PC-9 (cell line): ENCODE measurements around the gene CACNA1I. TPM values are rescaled to one million over a fixed set of nuclear protein-coding genes. Genes with fewer than 3 reads are reported as not detected.

ENCODE experiments used
- BruUV-seq: library from RNA; stranded (reverse); fragments of 400-500 nt; replicated peaks from 2 replicates; lab custom pipeline; 2021; lab: Mats Ljungman, UMichigan
- CTCF ChIA-PET: fragments of 300-600 bp; sonication (Branson Sonifier 250); formaldehyde crosslinking; loops from one replicate; lab custom pipeline; 2022; ENCODE audit warnings: antibody characterized with exemption; lab: Charles Lee
- POLR2A ChIA-PET: fragments of 300-600 bp; sonication (Branson Sonifier 250); formaldehyde crosslinking; loops from one replicate; lab custom pipeline; 2022; ENCODE audit warnings: antibody characterized with exemption; ENCODE audit not compliant: unreplicated experiment; lab: Charles Lee
- DNase-seq, 2 experiments: peaks; one replicate each; pipeline versions ENCODE4 v3.0.0 to v3.0.0-alpha.2; 2015 to 2022; ENCODE audit warnings: mixed read lengths in 1 of 2
- H2AFZ ChIP-seq: fragments of 200-600 bp; sonication (generic); 2 replicates; pipeline ENCODE4 v1.8.1; 2017; ENCODE audit warnings: antibody characterized with exemption
- H3F3A ChIP-seq: fragments of 200-600 bp; sonication (generic); 2 replicates; pipeline ENCODE4 v1.8.1; 2017; ENCODE audit warnings: antibody characterized with exemption, mild to moderate bottlenecking, low read depth; ENCODE audit not compliant: insufficient read depth
- H3K27ac ChIP-seq: fragments of 200-600 bp; sonication (generic); 2 replicates; pipeline ENCODE4 v1.6.1; 2016; ENCODE audit warnings: mixed run types
- H3K27me3 ChIP-seq: fragments of 200-600 bp; sonication (generic); 2 replicates; pipeline ENCODE4 v1.6.1; 2016; ENCODE audit warnings: low read depth, mixed run types; ENCODE audit not compliant: insufficient read depth
- H3K36me3 ChIP-seq: fragments of 200-600 bp; sonication (generic); 2 replicates; pipeline ENCODE4 v1.6.1; 2016; ENCODE audit warnings: low read depth, mixed run types
- H3K4me1 ChIP-seq: fragments of 200-600 bp; sonication (generic); replicated peaks from 2 replicates; pipeline ENCODE4 v1.6.1; 2016; ENCODE audit warnings: mixed run types; ENCODE audit not compliant: insufficient read depth
- H3K4me2 ChIP-seq: fragments of 200-600 bp; sonication (generic); 2 replicates; pipeline ENCODE4 v1.6.1; 2017; ENCODE audit warnings: mixed run types
- H3K4me3 ChIP-seq: fragments of 200-600 bp; sonication (generic); 2 replicates; pipeline ENCODE4 v1.6.1; 2016; ENCODE audit warnings: mixed run types
- H3K79me2 ChIP-seq: fragments of 200-600 bp; sonication (generic); 2 replicates; pipeline ENCODE4 v1.6.1; 2017; ENCODE audit warnings: low read depth, mixed run types
- H3K9me2 ChIP-seq: fragments of 200-600 bp; sonication (generic); 2 replicates; pipeline ENCODE4 v1.8.1; 2017; ENCODE audit warnings: mild to moderate bottlenecking; ENCODE audit not compliant: insufficient read depth
- H3K9me3 ChIP-seq: fragments of 200-600 bp; sonication (generic); 2 replicates; pipeline ENCODE4 v1.8.1; 2016; ENCODE audit warnings: low read depth; ENCODE audit not compliant: insufficient read depth
- H4K20me1 ChIP-seq: fragments of 200-600 bp; sonication (generic); 2 replicates; pipeline ENCODE4 v1.8.1; 2017; ENCODE audit not compliant: insufficient read depth
- CTCF ChIP-seq: fragments of 200-600 bp; sonication (generic); conservative IDR thresholded peaks from 2 replicates; pipeline ENCODE4 v1.6.1; 2017; ENCODE audit warnings: mixed run types, antibody characterized with exemption, mild to moderate bottlenecking, moderate library complexity
- EZH2 ChIP-seq: fragments of 200-600 bp; sonication (generic); IDR thresholded peaks from 2 replicates; pipeline ENCODE4 v1.8.0; 2017; ENCODE audit warnings: antibody characterized with exemption, low read depth
- intact Hi-C: fragments of 100-400 bp; cut with micrococcal nuclease; formaldehyde crosslinking; loops from one replicate; pipeline ENCODE4 v1.10.0; 2022; ENCODE audit not compliant: unreplicated experiment
- total RNA-seq: library from RNA; stranded (reverse); gene quantifications from 2 replicates; pipeline ENCODE4 v1.2.3, GENCODE V29; 2021

The CACNA1I gene
- total RNA-seq, 1 experiment from 2014 or later, result 2.8 TPM

- no peak for TF ChIP-seq CTCF
- TF ChIP-seq EZH2, result no peak
Measured at GRCh38 chr22:39721206-39722031, 150.9 kb downstream of the CACNA1I start.

GRCh38 chr22:39722032-39722325 is 151.4 kb downstream of the CACNA1I start:
- Histone ChIP-seq H3K79me2 (no peaks in the 10 kb centered on the region), H3K36me3 (no peaks in the 10 kb centered on the region), H3K27ac (no peak overlapping the region), H4K20me1 (no peaks in the 10 kb centered on the region), H3K4me2 (no peak overlapping the region), H2AFZ (no peak overlapping the region), H3K4me3 (no peak overlapping the region), H3F3A (no peaks in the 10 kb centered on the region), H3K27me3 (peaks cover 52% of the 10 kb centered on the region), H3K4me1 (no peaks in the 10 kb centered on the region), H3K9me2 (no peaks in the 10 kb centered on the region), H3K9me3 (no peaks in the 10 kb centered on the region)
- intact Hi-C loops, result no loop called here
- POLR2A ChIA-PET, result no interaction called here
- CTCF ChIA-PET, result no interaction called here
- BruUV-seq, result no TSS peak
- no peak for TF ChIP-seq EZH2
- TF ChIP-seq CTCF, result no peak
- DNase-seq, result no peak

More at GRCh38 chr22:39721206-39722031, 150.9 kb downstream of the CACNA1I start:
- H3K9me3 ChIP-seq, result no peaks in the 10 kb centered on the region
- no peaks in the 10 kb centered on the region for H3K79me2 ChIP-seq
- intact Hi-C loops, result no loop called here
- CTCF ChIA-PET, result no interaction called here
- H3K36me3 ChIP-seq, result no peaks in the 10 kb centered on the region
- no peaks in the 10 kb centered on the region for H3K4me1 ChIP-seq
- H3K4me2 ChIP-seq, result no peak overlapping the region
- no peak overlapping the region for H3K4me3 ChIP-seq
- no peak overlapping the region for H2AFZ ChIP-seq
- no peaks in the 10 kb centered on the region for H4K20me1 ChIP-seq
- peaks cover 47% of the 10 kb centered on the region for H3K27me3 ChIP-seq
- H3F3A ChIP-seq, result no peaks in the 10 kb centered on the region
- BruUV-seq, result no TSS peak
- DNase-seq, result no peak
- H3K9me2 ChIP-seq, result no peaks in the 10 kb centered on the region
- POLR2A ChIA-PET, result no interaction called here
- H3K27ac ChIP-seq, result no peak overlapping the region

GRCh38 chr22:39722501-39722900 is 151.9 kb downstream of the CACNA1I start:
- ChIA-PET POLR2A (no interaction called here), CTCF (no interaction called here)
- Histone ChIP-seq H3K9me3 (no peaks in the 10 kb centered on the region), H3K4me2 (no peak overlapping the region), H3K27me3 (peaks cover 57% of the 10 kb centered on the region), H3K36me3 (no peaks in the 10 kb centered on the region), H3K79me2 (no peaks in the 10 kb centered on the region), H3K27ac (no peak overlapping the region), H2AFZ (no peak overlapping the region), H3K4me1 (no peaks in the 10 kb centered on the region), H3K9me2 (no peaks in the 10 kb centered on the region), H3F3A (no peaks in the 10 kb centered on the region), H4K20me1 (no peaks in the 10 kb centered on the region), H3K4me3 (no peak overlapping the region)
- BruUV-seq, result no TSS peak
- intact Hi-C loops, result no loop called here
- TF ChIP-seq EZH2 (no peak), CTCF (no peak)
- DNase-seq, result no peak
